ENCODE results near the gene TXNDC16. TPM values are rescaled to one million over a fixed set of nuclear protein-coding genes. Genes with fewer than 3 reads are reported as not detected.

Gene TXNDC16
- total RNA-seq, 1 experiment from 2014 or later = 10.9 TPM

DNA sequence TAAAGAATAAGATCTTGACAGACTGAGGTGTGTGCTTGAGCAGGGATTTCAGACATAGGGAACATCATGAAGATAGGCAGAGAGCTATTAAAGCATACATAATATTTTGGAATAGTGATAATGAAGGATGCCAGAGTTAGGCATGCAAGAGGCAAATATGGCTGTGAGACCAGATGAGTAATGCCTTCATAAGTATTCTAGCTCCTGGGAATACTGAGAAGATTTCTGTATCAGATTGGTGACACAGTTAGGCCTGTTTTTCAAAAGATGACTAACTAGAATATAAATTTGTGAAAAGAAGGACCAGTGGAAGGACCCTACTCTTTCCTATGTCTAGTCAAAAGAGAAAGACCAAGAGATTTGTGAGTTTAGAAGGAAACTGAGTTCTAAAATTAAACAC lies 108.8 kb downstream of the TXNDC16 start:
- ATAC-seq (no peak), DNase-seq (ENCODE audit: low spot score) (no peak)
- Mint-ChIP-seq H3K36me3 (no peaks in the 10 kb centered on the region), H3K4me1 (no peaks in the 10 kb centered on the region), H3K9me3 (no peaks in the 10 kb centered on the region), H3K27ac (no peak overlapping the region), H3K4me3 (no peak overlapping the region), H3K27me3 (ENCODE audit: low read depth) (no peaks in the 10 kb centered on the region)
- TF ChIP-seq, protein P1, sequence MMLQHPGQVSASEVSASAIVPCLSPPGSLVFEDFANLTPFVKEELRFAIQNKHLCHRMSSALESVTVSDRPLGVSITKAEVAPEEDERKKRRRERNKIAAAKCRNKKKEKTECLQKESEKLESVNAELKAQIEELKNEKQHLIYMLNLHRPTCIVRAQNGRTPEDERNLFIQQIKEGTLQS (CRISPR knock-in tag; conservative IDR thresholded peaks at IDR 0.05) = no peak
- TF ChIP-seq TCF7 (CRISPR knock-in tag; IDR thresholded peaks at IDR 0.05; ENCODE audit: low read depth) (no peak), TEAD1 (CRISPR knock-in tag; IDR thresholded peaks at IDR 0.05) (no peak), E2F5 (CRISPR knock-in tag; IDR thresholded peaks at IDR 0.05) (no peak), GRHL2 (CRISPR knock-in tag; IDR thresholded peaks at IDR 0.05; ENCODE audit: insufficient replicate concordance, severe bottlenecking) (no peak)
- TF ChIP-seq, protein P2, sequence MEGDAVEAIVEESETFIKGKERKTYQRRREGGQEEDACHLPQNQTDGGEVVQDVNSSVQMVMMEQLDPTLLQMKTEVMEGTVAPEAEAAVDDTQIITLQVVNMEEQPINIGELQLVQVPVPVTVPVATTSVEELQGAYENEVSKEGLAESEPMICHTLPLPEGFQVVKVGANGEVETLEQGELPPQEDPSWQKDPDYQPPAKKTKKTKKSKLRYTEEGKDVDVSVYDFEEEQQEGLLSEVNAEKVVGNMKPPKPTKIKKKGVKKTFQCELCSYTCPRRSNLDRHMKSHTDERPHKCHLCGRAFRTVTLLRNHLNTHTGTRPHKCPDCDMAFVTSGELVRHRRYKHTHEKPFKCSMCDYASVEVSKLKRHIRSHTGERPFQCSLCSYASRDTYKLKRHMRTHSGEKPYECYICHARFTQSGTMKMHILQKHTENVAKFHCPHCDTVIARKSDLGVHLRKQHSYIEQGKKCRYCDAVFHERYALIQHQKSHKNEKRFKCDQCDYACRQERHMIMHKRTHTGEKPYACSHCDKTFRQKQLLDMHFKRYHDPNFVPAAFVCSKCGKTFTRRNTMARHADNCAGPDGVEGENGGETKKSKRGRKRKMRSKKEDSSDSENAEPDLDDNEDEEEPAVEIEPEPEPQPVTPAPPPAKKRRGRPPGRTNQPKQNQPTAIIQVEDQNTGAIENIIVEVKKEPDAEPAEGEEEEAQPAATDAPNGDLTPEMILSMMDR (IDR thresholded peaks at IDR 0.05) = no peak
- TF ChIP-seq, protein P3, sequence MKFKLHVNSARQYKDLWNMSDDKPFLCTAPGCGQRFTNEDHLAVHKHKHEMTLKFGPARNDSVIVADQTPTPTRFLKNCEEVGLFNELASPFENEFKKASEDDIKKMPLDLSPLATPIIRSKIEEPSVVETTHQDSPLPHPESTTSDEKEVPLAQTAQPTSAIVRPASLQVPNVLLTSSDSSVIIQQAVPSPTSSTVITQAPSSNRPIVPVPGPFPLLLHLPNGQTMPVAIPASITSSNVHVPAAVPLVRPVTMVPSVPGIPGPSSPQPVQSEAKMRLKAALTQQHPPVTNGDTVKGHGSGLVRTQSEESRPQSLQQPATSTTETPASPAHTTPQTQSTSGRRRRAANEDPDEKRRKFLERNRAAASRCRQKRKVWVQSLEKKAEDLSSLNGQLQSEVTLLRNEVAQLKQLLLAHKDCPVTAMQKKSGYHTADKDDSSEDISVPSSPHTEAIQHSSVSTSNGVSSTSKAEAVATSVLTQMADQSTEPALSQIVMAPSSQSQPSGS (CRISPR knock-in tag; IDR thresholded peaks at IDR 0.05; ENCODE audit: borderline replicate concordance, low read depth) = no peak
- CTCF ChIA-PET = no interaction called here
- POLR2A ChIA-PET = interaction anchor here (0.6 kb wide), 1 partner anchor 22 kb away, joined by 5 read pairs; no protein-coding TSS in a partner anchor

GRCh38 chr14:52442602-52443001 lies 109.7 kb downstream of the TXNDC16 start:
- no peaks in the 10 kb centered on the region for H3K36me3 Mint-ChIP-seq
- H3K27me3 Mint-ChIP-seq (ENCODE audit: low read depth) = no peaks in the 10 kb centered on the region
- POLR2A ChIA-PET = no interaction called here

GRCh38 chr14:52442166-52442565 lies 110.1 kb downstream of the TXNDC16 start:
- Mint-ChIP-seq H3K27me3 (ENCODE audit: low read depth) (no peaks in the 10 kb centered on the region), H3K27ac (no peak overlapping the region), H3K36me3 (no peaks in the 10 kb centered on the region), H3K4me3 (no peak overlapping the region), H3K9me3 (no peaks in the 10 kb centered on the region), H3K4me1 (no peaks in the 10 kb centered on the region)
- ATAC-seq (no peak), DNase-seq (ENCODE audit: low spot score) (no peak)
- TF ChIP-seq NFATC4 (CRISPR knock-in tag; IDR thresholded peaks at IDR 0.05) (no peak), KAT7 (CRISPR knock-in tag; IDR thresholded peaks at IDR 0.05; ENCODE audit: borderline replicate concordance) (no peak), MAX (CRISPR knock-in tag; IDR thresholded peaks at IDR 0.05) (no peak), JUN (CRISPR knock-in tag; IDR thresholded peaks at IDR 0.05) (no peak), SMAD3 (CRISPR knock-in tag; IDR thresholded peaks at IDR 0.05; ENCODE audit: borderline replicate concordance) (no peak), SP1 (CRISPR knock-in tag; conservative IDR thresholded peaks at IDR 0.05) (no peak), MXD4 (CRISPR knock-in tag; IDR thresholded peaks at IDR 0.05; ENCODE audit: borderline replicate concordance) (no peak)
- TF ChIP-seq, protein P4, sequence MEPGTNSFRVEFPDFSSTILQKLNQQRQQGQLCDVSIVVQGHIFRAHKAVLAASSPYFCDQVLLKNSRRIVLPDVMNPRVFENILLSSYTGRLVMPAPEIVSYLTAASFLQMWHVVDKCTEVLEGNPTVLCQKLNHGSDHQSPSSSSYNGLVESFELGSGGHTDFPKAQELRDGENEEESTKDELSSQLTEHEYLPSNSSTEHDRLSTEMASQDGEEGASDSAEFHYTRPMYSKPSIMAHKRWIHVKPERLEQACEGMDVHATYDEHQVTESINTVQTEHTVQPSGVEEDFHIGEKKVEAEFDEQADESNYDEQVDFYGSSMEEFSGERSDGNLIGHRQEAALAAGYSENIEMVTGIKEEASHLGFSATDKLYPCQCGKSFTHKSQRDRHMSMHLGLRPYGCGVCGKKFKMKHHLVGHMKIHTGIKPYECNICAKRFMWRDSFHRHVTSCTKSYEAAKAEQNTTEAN (CRISPR knock-in tag; IDR thresholded peaks at IDR 0.05) = no peak
- ChIA-PET POLR2A (no interaction called here), CTCF (no interaction called here)

More at GRCh38 chr14:52442602-52443001, 109.7 kb downstream of the TXNDC16 start:
- CTCF ChIA-PET = no interaction called here
- DNase-seq (ENCODE audit: low spot score) (no peak), ATAC-seq (no peak)
- TF ChIP-seq OVOL2 (CRISPR knock-in tag; IDR thresholded peaks at IDR 0.05; ENCODE audit: borderline replicate concordance) (no peak), SOX15 (CRISPR knock-in tag; IDR thresholded peaks at IDR 0.05) (no peak), TEAD1 (CRISPR knock-in tag; IDR thresholded peaks at IDR 0.05) (no peak), E2F5 (CRISPR knock-in tag; IDR thresholded peaks at IDR 0.05) (no peak), TCF7 (CRISPR knock-in tag; IDR thresholded peaks at IDR 0.05; ENCODE audit: low read depth) (no peak), RORB (CRISPR knock-in tag; IDR thresholded peaks at IDR 0.05) (no peak), ESRRA (CRISPR knock-in tag; IDR thresholded peaks at IDR 0.05; ENCODE audit: borderline replicate concordance) (no peak), KAT7 (CRISPR knock-in tag; IDR thresholded peaks at IDR 0.05; ENCODE audit: borderline replicate concordance) (no peak)
- TF ChIP-seq, protein P5, sequence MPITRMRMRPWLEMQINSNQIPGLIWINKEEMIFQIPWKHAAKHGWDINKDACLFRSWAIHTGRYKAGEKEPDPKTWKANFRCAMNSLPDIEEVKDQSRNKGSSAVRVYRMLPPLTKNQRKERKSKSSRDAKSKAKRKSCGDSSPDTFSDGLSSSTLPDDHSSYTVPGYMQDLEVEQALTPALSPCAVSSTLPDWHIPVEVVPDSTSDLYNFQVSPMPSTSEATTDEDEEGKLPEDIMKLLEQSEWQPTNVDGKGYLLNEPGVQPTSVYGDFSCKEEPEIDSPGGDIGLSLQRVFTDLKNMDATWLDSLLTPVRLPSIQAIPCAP (CRISPR knock-in tag; IDR thresholded peaks at IDR 0.05) = no peak
- H3K4me3 Mint-ChIP-seq = no peak overlapping the region
- no peaks in the 10 kb centered on the region for H3K9me3 Mint-ChIP-seq
- H3K4me1 Mint-ChIP-seq = no peaks in the 10 kb centered on the region
- H3K27ac Mint-ChIP-seq = no peak overlapping the region
